Adrenal gland (tissue), 5 donors: ENCODE results near the gene AZU1.
A peak's percentile ranks its signal among the peaks of the same experiment; 100 is the strongest.

Experiments used
- POLR2A ChIP-seq, 2 donors: fragments of 450-650 bp; IDR thresholded peaks; one replicate each; pipeline ENCODE4 v1.6.1; 2017; ENCODE audit warnings: antibody characterized with exemption in 2 of 2, mild to moderate bottlenecking in 2 of 2, moderate library complexity in 1 of 2
- TF ChIP-seq, protein P1 (sequence below), 6 experiments: fragments of 450-650 bp in 4 of 6; fragments of 200-600 bp in 2 of 6; sonication (generic) in 1 of 6; IDR thresholded peaks; 1 replicate in 5 of 6; 2 replicates in 1 of 6; pipeline versions ENCODE4 v1.5.1 to v1.8.0; 2016 to 2021; ENCODE audit warnings: antibody characterized with exemption in 6 of 6, mild to moderate bottlenecking in 2 of 6, moderate library complexity in 1 of 6
- donor health status: DM: no; HTN: no; CAD: no.

DNA sequence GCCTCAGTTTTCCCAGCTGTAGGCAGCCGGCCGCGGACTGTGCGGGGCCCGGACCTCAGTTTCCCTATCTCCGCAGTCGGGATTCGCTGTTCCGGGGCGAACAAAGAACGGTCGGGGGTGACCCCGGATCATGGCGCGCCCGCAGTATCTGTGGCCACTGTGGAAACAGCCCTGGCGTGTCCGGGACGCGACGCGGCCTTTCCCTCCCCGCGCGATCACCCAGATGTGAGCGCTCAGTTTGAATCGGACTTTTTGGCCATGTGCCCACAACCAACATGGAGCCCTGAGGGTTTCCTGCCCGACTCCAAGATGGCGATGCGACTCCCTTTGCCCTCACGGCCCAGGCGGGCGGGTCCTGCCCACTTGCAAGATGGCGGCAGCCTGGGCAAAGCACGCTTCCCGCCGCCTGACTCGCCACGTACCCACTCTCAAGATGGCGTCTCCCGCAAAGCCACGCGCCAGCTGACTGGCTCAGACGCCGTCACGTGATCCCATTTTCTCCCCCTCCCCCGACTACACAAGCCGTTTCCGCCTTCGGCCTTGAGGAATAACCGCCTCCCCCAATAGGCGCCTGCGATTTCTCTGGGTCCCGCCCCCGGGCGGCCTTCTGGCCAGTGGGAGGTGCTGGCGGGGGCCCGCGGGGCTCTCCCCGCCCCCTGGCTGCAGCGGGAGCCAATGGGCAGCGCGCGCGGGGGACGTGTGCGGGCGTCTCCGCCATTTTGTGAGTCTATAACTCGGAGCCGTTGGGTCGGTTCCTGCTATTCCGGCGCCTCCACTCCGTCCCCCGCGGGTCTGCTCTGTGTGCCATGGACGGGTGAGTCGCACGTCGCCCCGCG lies 30.7 kb upstream of the AZU1 start, which contains the start of gene PTBP1:
- TF ChIP-seq POLR2A (IDR thresholded peaks at IDR 0.05), result peak; percentile 81 to 88
- TF ChIP-seq, protein P1, sequence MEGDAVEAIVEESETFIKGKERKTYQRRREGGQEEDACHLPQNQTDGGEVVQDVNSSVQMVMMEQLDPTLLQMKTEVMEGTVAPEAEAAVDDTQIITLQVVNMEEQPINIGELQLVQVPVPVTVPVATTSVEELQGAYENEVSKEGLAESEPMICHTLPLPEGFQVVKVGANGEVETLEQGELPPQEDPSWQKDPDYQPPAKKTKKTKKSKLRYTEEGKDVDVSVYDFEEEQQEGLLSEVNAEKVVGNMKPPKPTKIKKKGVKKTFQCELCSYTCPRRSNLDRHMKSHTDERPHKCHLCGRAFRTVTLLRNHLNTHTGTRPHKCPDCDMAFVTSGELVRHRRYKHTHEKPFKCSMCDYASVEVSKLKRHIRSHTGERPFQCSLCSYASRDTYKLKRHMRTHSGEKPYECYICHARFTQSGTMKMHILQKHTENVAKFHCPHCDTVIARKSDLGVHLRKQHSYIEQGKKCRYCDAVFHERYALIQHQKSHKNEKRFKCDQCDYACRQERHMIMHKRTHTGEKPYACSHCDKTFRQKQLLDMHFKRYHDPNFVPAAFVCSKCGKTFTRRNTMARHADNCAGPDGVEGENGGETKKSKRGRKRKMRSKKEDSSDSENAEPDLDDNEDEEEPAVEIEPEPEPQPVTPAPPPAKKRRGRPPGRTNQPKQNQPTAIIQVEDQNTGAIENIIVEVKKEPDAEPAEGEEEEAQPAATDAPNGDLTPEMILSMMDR (IDR thresholded peaks at IDR 0.05), result peak in 4 of 6 experiments; percentile 12 to 45 (median 29)
